Measurements from ENCODE around the gene C11orf16. TPM values are rescaled to one million over a fixed set of nuclear protein-coding genes. Genes with fewer than 3 reads are reported as not detected.
A peak's percentile ranks its signal among the peaks of the same experiment; 100 is the strongest.
"Not testable (repeated sequence)": the region's sequence is repeated elsewhere in the genome, so short reads cannot be mapped to it uniquely, and the experiment has no call there.

The C11orf16 gene
- total RNA-seq, 2 experiments from 2014 or later = not detected

DNA sequence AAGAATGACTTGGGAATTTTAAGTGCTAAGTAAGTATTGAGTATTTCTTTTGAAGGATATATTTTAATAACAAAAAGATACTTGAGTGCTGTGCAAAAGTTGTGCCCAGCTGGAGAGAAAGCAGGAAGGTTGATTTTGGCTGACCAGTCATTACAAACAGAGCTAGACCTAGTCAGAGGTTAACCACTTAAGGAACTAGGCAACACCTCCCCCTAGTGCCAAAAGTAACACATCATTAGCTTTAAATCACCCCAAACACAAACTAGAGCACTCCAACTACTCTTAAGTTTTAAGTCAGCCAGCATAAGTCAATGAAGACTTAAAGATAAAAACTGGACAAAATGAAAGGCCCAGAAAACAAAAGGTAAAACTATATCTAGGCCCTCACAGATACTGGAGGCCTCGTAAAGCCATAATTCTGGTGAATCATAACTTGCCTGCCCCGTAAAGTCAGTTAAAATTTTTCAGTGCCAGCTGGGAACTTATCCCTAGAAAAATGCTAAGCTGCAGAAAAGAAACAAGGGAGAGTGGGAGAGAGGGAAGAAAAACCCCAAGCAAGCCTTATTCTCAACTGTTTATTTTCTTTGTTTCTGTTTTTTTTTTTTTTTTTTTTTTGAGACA, 26.9 kb upstream of the C11orf16 start:
- no peak overlapping the region for H3K27ac Mint-ChIP-seq

DNA sequence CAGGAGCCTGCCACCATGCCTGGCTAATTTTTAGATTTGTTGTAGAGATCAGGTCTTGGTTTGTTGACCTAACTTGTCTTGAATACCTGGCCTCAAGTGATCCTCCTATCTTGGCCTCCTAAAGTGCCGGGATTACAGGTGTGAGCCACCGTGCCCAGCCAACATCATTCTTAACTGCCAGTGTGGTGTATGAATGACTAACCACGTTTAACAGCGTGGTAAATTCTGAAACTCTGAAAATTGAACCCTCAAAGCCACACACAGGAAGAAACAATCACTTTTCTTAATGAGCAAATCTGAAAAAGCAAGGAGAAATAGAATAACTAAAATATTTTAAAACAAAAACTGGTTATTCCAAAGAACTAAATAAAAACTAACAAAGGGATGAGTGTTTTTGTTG, 24.1 kb upstream of the C11orf16 start:
- Mint-ChIP-seq H3K9me3 (no peaks in the 10 kb centered on the region), H3K36me3 (peaks cover 27% of the 10 kb centered on the region), H3K27ac (no peak overlapping the region), H3K4me3 (no peak overlapping the region), H3K27me3 (no peaks in the 10 kb centered on the region), H3K4me1 (ENCODE audit: low read depth) (peaks cover 23% of the 10 kb centered on the region)
- POLR2A ChIA-PET = no interaction called here
- intact Hi-C loops (cut with micrococcal nuclease) = loop anchor here (5.0 kb wide), 1 partner anchor 145 kb away; a partner anchor contains a TSS
- CTCF ChIA-PET = interaction anchor here (2.2 kb wide), 1 partner anchor 181 kb away, joined by 8 read pairs; no protein-coding TSS in a partner anchor
- peak; percentile 35 for DNase-seq

More for the DNA sequence above, 26.9 kb upstream of the C11orf16 start:
- POLR2A ChIA-PET = interaction anchor here (0.7 to 1.3 kb wide), 4 partner anchors 22 to 277 kb away, joined by 3 to 6 read pairs (median 4); partner anchors contain the start of genes RPL27A and TRIM66
- CTCF ChIA-PET = interaction anchor here (0.6 to 4.0 kb wide), 32 partner anchors 10 to 696 kb away, joined by 3 to 62 read pairs (median 4); partner anchors contain the start of genes AKIP1, C11orf16, LMO1 and RPL27A
- Mint-ChIP-seq H3K4me1 (ENCODE audit: low read depth) (peaks cover 36% of the 10 kb centered on the region), H3K4me3 (no peak overlapping the region), H3K27me3 (no peaks in the 10 kb centered on the region), H3K36me3 (peaks cover 18% of the 10 kb centered on the region), H3K9me3 (no peaks in the 10 kb centered on the region)
- intact Hi-C loops (cut with micrococcal nuclease) = loop anchor here (1.0 to 5.0 kb wide), 5 partner anchors 45 to 353 kb away; partner anchors contain the start of gene TMEM41B
- DNase-seq = peak; percentile 16

DNA sequence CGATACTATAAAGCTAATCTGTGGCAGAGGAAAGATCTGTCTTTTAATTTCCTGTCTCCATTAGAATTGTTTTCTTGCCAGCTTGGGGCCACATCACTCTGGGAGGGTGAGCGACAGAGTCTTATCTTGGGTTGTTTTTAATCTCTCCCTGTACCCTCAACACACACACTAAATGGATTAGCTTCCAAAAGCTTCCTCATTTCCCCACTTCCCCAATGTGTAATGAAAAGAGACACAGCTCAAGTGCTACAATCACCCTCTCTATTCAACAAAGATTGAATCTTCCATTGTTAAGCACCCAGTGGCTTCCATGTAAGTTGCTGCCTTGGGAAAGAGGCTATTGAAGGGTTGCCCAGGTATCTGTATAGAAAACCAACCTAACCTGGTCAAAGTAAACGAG, 16.1 kb upstream of the C11orf16 start:
- ChIA-PET POLR2A (no interaction called here), CTCF (interaction anchor here (0.7 to 2.3 kb wide), 5 partner anchors 11 to 66 kb away, joined by 4 to 16 read pairs (median 4); no protein-coding TSS in a partner anchor)
- intact Hi-C loops (cut with micrococcal nuclease) = no loop called here
- no peak overlapping the region for H3K27ac Mint-ChIP-seq
- H3K27me3 Mint-ChIP-seq = no peaks in the 10 kb centered on the region
- no peak for DNase-seq
- H3K4me3 Mint-ChIP-seq = no peak overlapping the region
- no peaks in the 10 kb centered on the region for H3K9me3 Mint-ChIP-seq
- H3K36me3 Mint-ChIP-seq = peaks cover 30% of the 10 kb centered on the region
- H3K4me1 Mint-ChIP-seq (ENCODE audit: low read depth) = no peaks in the 10 kb centered on the region

DNA sequence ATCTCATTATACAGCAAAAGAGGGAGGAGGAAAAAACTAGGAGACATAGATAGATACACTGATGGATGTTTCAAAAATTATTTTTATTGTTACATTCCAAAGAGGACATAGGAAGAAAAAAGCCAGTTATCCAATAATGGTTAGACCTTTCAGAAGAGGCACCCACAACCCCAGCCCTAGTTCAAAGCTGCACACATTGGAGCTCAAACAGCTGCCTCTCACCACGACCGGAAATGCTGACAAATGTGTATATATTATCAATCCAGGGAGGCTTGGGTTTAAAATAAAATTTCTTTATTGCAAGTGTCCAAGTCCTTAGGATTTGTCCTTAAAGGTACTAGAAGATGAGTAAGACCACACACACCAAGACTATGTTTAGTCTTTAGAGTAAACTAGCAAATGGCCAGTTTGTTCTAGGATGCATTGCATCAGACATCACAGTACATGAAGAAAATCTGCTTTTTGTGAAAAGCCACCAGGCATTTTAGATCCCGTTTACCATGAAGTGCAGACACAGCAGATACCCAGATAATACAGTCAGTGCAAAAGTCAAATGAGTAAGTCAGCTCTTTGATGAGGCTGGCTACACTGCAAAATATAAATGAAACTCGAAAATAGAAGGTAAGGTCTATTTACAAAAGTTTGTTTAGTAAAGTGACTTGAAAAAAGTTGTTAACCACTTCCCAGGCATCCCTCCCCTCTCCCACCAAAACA, 14.6 kb upstream of the C11orf16 start:
- POLR2A ChIA-PET = no interaction called here
- peaks cover 21% of the 10 kb centered on the region for H3K36me3 Mint-ChIP-seq
- no peak overlapping the region for H3K27ac Mint-ChIP-seq
- no peaks in the 10 kb centered on the region for H3K4me1 Mint-ChIP-seq (ENCODE audit: low read depth)
- CTCF ChIA-PET = interaction anchor here (2.0 to 2.2 kb wide), 2 partner anchors 12 to 33 kb away, joined by 8 to 9 read pairs; no protein-coding TSS in a partner anchor
- H3K4me3 Mint-ChIP-seq = no peak overlapping the region
- no peaks in the 10 kb centered on the region for H3K27me3 Mint-ChIP-seq
- no peak for DNase-seq
- H3K9me3 Mint-ChIP-seq = no peaks in the 10 kb centered on the region
- intact Hi-C loops (cut with micrococcal nuclease) = no loop called here

DNA sequence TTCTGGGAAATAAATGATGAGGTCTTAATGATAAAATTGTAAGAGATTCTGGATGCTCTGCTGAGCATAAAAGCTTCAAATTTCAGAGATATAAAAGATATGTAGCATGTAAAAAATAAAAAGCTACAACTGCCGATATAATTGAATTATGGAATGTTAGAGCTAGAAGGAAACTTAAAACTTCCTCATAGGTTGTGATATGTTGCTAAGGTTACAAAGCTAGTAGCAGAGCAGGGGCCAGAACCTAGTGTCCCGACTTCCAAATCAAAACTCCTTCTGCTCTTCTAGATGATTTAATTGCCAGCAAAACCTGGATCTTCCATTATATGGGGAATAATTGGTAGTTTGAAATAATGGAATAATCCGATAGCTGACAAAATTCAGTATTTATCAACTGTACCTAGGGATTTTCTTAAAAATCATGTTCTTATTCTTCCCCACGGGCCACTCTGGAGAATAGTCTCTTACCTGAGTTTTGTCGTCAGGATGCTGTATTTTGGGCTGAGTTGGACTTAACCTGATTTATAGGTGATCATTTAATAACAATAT, 9.8 kb upstream of the C11orf16 start, which contains the start of gene ASCL3:
Gene ASCL3 (minus strand): TSS at position 499 of the 549 bp plus-strand sequence. CDS start 4,855 bp downstream, outside the sequence.
- Mint-ChIP-seq H3K9me3 (no peaks in the 10 kb centered on the region), H3K4me1 (ENCODE audit: low read depth) (no peaks in the 10 kb centered on the region), H3K27me3 (peaks cover 1% of the 10 kb centered on the region), H3K27ac (no peak within 1 kb of the TSS), H3K36me3 (peaks cover 7% of the 10 kb centered on the region), H3K4me3 (no peak within 1 kb of the TSS)
- CTCF ChIA-PET = no interaction called here
- no peak for DNase-seq
- POLR2A ChIA-PET = no interaction called here
- intact Hi-C loops (cut with micrococcal nuclease) = no loop called here

DNA sequence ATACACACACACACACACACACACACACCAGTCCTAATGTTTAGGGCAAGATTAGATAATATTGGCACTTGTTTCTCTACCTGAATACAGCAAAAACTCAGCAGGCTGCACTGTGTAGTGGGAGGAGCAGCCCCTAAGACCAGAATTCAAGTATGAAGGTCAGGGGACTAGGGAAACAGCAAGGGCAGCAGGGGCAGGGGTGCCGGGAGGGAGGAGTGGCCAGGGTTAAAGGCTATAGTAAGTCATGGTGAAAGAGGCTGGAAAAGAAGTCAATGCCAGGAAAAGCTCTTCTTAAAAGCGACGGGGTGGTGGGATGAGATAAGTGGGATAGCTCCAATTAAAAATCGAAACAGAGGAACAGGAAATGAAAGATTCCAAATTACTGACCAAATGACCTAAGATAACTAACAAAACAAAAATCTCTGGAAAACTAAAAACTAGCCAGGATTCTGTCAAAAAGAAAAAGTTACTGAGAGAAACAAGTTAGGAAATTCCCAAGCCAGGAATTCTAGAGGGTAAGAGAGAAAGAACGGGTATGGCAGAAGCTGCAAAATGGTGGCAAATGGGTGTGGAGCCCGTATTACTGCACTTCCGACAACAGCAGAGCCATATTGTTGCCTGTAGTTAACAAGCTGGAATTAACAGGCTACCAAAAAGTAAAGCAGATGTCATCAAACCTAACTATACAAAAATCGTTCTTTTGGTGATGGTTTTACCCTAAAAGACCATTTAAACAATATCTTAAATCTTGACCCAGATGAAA, 8.8 kb upstream of the C11orf16 start:
- peaks cover 1% of the 10 kb centered on the region for H3K27me3 Mint-ChIP-seq
- no peaks in the 10 kb centered on the region for H3K36me3 Mint-ChIP-seq
- no peaks in the 10 kb centered on the region for H3K9me3 Mint-ChIP-seq
- H3K27ac Mint-ChIP-seq = no peak overlapping the region
- CTCF ChIA-PET = no interaction called here
- intact Hi-C loops (cut with micrococcal nuclease) = no loop called here
- peaks cover 7% of the 10 kb centered on the region for H3K4me1 Mint-ChIP-seq (ENCODE audit: low read depth)
- DNase-seq = no peak
- no peak overlapping the region for H3K4me3 Mint-ChIP-seq
- POLR2A ChIA-PET = no interaction called here

DNA sequence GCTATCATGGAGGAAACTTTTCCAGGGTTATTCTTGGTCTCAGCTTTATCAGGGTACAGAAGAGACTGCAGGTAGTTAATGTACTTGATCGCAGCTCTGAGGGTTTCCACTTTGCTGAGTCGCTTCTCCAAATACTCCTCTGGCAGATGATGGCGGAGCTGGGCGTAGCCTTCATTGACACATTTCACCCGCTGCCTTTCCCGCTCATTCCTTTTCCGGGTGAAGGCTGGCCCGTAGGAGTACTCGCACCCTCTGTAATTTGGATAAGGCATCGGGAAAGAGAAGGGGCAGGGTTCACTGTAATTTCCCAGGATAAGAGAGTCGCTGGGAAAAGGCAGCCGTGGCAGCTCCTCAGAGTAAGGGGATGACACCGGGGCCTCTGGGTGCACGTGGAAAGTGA, 4.9 kb upstream of the C11orf16 start:
- ChIA-PET CTCF (interaction anchor here (0.9 to 1.4 kb wide), 3 partner anchors 11 to 200 kb away, joined by 3 to 4 read pairs (median 3); no protein-coding TSS in a partner anchor), POLR2A (interaction anchor here (0.6 kb wide), 1 partner anchor 22 kb away, joined by 4 read pairs; no protein-coding TSS in a partner anchor)
- H3K4me1 Mint-ChIP-seq (ENCODE audit: low read depth) = peaks cover 10% of the 10 kb centered on the region
- no peaks in the 10 kb centered on the region for H3K36me3 Mint-ChIP-seq
- H3K4me3 Mint-ChIP-seq = no peak overlapping the region
- no peak for DNase-seq
- no peaks in the 10 kb centered on the region for H3K9me3 Mint-ChIP-seq
- peaks cover 1% of the 10 kb centered on the region for H3K27me3 Mint-ChIP-seq
- intact Hi-C loops (cut with micrococcal nuclease) = no loop called here
- no peak overlapping the region for H3K27ac Mint-ChIP-seq

DNA sequence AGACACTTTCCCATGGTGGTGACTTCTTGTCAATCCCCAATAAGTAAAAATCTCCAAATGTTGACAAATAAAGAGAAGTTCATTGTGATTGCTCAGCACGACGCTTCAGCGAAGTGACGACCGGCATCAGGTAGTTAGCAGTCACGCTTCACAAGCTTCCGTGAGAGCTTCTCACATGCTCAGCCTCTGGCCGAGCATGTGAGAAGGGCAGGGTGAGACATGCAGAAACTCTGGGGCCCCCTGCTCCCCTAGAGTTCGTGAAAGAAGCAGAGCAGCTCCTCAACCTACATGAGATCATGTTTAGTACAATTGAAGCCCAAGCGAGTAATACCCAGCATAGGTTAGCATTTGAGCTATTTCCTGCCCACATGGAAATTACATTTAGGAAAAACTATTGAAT, 4.4 kb upstream of the C11orf16 start:
- no peaks in the 10 kb centered on the region for H3K9me3 Mint-ChIP-seq
- H3K27ac Mint-ChIP-seq = no peak overlapping the region
- DNase-seq = no peak
- no peak overlapping the region for H3K4me3 Mint-ChIP-seq
- no peaks in the 10 kb centered on the region for H3K36me3 Mint-ChIP-seq
- ChIA-PET CTCF (interaction anchor here (0.9 to 1.4 kb wide), 3 partner anchors 12 to 201 kb away, joined by 3 to 4 read pairs (median 3); no protein-coding TSS in a partner anchor), POLR2A (interaction anchor here (0.6 kb wide), 1 partner anchor 22 kb away, joined by 4 read pairs; no protein-coding TSS in a partner anchor)
- H3K4me1 Mint-ChIP-seq (ENCODE audit: low read depth) = peaks cover 10% of the 10 kb centered on the region
- intact Hi-C loops (cut with micrococcal nuclease) = no loop called here
- H3K27me3 Mint-ChIP-seq = peaks cover 1% of the 10 kb centered on the region

DNA sequence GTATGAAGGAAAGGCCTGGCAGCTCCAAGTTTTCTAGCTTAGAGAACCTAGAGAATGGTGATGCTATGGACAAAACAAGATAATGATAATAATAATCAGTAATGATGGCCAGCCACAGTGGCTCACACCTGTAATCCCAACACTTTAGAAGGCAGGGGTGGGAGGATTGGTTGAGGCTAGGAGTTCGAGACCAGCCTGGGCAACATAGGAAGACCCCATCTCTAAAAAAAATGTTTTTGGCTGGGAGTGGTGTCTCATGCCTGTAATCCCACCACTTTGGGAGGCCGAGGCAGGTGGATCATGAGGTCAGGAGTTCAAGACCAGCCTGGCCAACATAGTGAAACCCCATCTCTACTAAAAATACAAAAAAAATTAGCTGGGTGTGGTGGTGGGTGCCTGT, 3.0 kb upstream of the C11orf16 start:
- POLR2A ChIA-PET; H3K27me3 Mint-ChIP-seq; intact Hi-C loops (cut with micrococcal nuclease); H3K9me3 Mint-ChIP-seq; H3K4me3 Mint-ChIP-seq; H3K27ac Mint-ChIP-seq; DNase-seq; H3K36me3 Mint-ChIP-seq; H3K4me1 Mint-ChIP-seq (ENCODE audit: low read depth): not testable (repeated sequence)
- CTCF ChIA-PET = interaction anchor here (0.9 to 1.3 kb wide), 2 partner anchors 21 to 202 kb away, joined by 3 to 6 read pairs; no protein-coding TSS in a partner anchor

DNA sequence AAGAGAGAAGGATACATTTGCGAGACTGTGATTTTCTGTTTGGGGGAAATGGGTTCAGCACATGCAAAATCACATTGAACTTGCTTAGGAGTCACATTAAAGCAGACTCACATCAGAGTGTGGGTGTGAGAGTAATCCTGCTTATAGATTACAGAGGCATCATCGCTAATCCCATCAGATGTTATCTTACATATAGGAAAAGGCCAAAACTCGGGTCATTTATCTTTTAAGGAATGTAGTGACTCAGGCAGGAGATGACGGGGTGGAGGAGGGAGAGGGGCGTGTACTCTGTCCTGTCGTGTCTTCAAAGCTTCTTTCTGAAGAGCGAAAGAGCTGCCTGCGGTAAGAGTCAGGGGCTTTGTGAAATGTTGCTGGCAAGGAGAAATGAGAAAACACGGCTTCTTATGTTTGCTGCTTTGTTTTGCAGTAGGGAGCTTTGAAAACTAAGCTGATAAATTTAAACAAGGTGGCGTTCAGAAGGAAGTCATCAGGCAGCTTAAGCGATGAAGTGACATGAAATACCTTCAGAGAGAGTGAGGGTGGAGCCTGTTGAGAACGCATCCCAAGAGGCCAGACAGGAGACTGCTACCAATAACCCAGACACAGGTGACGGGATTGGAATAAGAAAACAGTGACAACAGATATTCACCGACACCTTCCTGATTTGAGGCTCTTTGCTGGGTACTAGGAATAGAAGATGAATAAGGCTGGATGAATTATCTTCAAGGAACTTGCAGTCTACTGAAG, 2.2 kb upstream of the C11orf16 start:
- Mint-ChIP-seq H3K36me3 (no peaks in the 10 kb centered on the region), H3K4me3 (no peak overlapping the region), H3K27ac (no peak overlapping the region), H3K4me1 (ENCODE audit: low read depth) (peaks cover 10% of the 10 kb centered on the region), H3K9me3 (no peaks in the 10 kb centered on the region), H3K27me3 (no peaks in the 10 kb centered on the region)
- ChIA-PET CTCF (interaction anchor here (1.3 kb wide), 1 partner anchor 203 kb away, joined by 6 read pairs; no protein-coding TSS in a partner anchor), POLR2A (no interaction called here)
- intact Hi-C loops (cut with micrococcal nuclease) = no loop called here
- DNase-seq = no peak

DNA sequence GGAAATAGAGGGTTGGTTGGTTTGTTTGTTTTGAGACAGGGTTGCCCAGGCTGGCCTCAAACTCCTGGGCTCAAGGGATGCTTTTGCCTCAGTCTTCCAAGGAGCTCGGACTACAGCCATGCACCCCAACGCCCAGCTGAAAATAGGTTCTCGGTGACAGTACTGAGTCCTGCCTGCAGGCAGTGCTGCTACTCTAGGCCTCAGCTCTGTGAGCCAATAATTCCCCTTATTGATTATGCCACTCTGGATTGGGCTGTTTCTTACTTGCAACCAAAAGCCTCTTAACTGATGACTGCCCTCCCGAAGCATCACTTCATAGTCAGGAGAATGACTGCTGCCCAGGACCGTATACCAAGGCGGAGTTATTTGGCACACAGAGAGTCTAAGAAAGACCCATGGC, 1.2 kb upstream of the C11orf16 start:
- intact Hi-C loops (cut with micrococcal nuclease) = no loop called here
- Mint-ChIP-seq H3K36me3 (no peaks in the 10 kb centered on the region), H3K9me3 (no peaks in the 10 kb centered on the region), H3K27me3 (no peaks in the 10 kb centered on the region), H3K4me1 (ENCODE audit: low read depth) (peaks cover 10% of the 10 kb centered on the region), H3K4me3 (no peak overlapping the region), H3K27ac (no peak overlapping the region)
- no peak for DNase-seq
- CTCF ChIA-PET = no interaction called here
- POLR2A ChIA-PET = no interaction called here
